GM23338 (cell line): ENCODE data around the gene JUP. TPM values are rescaled to one million over a fixed set of nuclear protein-coding genes. Genes with fewer than 3 reads are reported as not detected.

Source experiments
- ATAC-seq: fragments of 200-7000 bp; cut with Tn5 transposase; 3 replicates; pipeline ENCODE4 v1.9.1; 2020
- DNase-seq: peaks from one replicate; pipeline ENCODE4 v3.0.0-alpha.2; 2015; ENCODE audit warnings: low spot score
- H2AFZ ChIP-seq: fragments of 200-600 bp; sonication (generic); 2 replicates; pipeline ENCODE4 v1.8.0; 2016; ENCODE audit warnings: antibody characterized with exemption, mild to moderate bottlenecking, moderate library complexity
- H3F3A ChIP-seq: fragments of 200-600 bp; sonication (generic); replicated peaks from 2 replicates; pipeline ENCODE4 v1.8.0; 2017; ENCODE audit warnings: antibody characterized with exemption, mixed run types, low read depth
- H3K27ac ChIP-seq: fragments of 200-600 bp; sonication (generic); 2 replicates; pipeline ENCODE4 v1.6.1; 2016; ENCODE audit warnings: low read depth
- H3K27me3 ChIP-seq: fragments of 200-600 bp; sonication (generic); 2 replicates; pipeline ENCODE4 v1.8.0; 2016; ENCODE audit warnings: mild to moderate bottlenecking, mixed run types, moderate library complexity; ENCODE audit not compliant: insufficient read depth
- H3K36me3 ChIP-seq: fragments of 200-600 bp; sonication (generic); 2 replicates; pipeline ENCODE4 v1.8.0; 2016; ENCODE audit warnings: mild to moderate bottlenecking; ENCODE audit not compliant: insufficient read depth
- H3K4me1 ChIP-seq: fragments of 200-600 bp; sonication (generic); 2 replicates; pipeline ENCODE4 v1.8.0; 2016; ENCODE audit warnings: mild to moderate bottlenecking, moderate library complexity; ENCODE audit not compliant: insufficient read depth
- H3K4me2 ChIP-seq: fragments of 200-600 bp; sonication (generic); 2 replicates; pipeline ENCODE4 v1.7.1; 2017; ENCODE audit warnings: mixed run types
- H3K4me3 ChIP-seq: fragments of 200-600 bp; sonication (generic); 2 replicates; pipeline ENCODE4 v1.6.1; 2016; ENCODE audit warnings: mixed run types
- H3K79me2 ChIP-seq: fragments of 200-600 bp; sonication (generic); replicated peaks from 2 replicates; pipeline ENCODE4 v1.8.0; 2017; ENCODE audit warnings: mild to moderate bottlenecking; ENCODE audit not compliant: insufficient read depth
- H3K9me2 ChIP-seq: fragments of 200-600 bp; sonication (generic); 2 replicates; pipeline ENCODE4 v1.8.0; 2017; ENCODE audit not compliant: insufficient read depth
- H4K20me1 ChIP-seq: fragments of 200-600 bp; sonication (generic); replicated peaks from 2 replicates; pipeline ENCODE4 v1.8.0; 2017; ENCODE audit warnings: mild to moderate bottlenecking; ENCODE audit not compliant: insufficient read depth
- H3K27ac Mint-ChIP-seq: 2 replicates; pipeline ENCODE4 v1.8.0; 2020; ENCODE audit warnings: inconsistent platforms, mild to moderate bottlenecking, moderate library complexity, mixed read lengths
- H3K27me3 Mint-ChIP-seq: 3 replicates; pipeline ENCODE4 v1.8.0; 2022; ENCODE audit warnings: low read depth, mild to moderate bottlenecking, moderate library complexity, mixed read lengths, inconsistent platforms; ENCODE audit not compliant: insufficient read depth, poor library complexity
- H3K36me3 Mint-ChIP-seq: 3 replicates; pipeline ENCODE4 v1.8.0; 2021; ENCODE audit warnings: low read depth, mild to moderate bottlenecking, inconsistent platforms, moderate library complexity, mixed read lengths
- H3K4me1 Mint-ChIP-seq: 3 replicates; pipeline ENCODE4 v1.8.0; 2020; ENCODE audit warnings: mild to moderate bottlenecking, inconsistent platforms, mixed read lengths
- H3K4me3 Mint-ChIP-seq: 3 replicates; pipeline ENCODE4 v1.8.0; 2021; ENCODE audit warnings: moderate library complexity, mild to moderate bottlenecking, inconsistent platforms, mixed read lengths
- H3K9me3 Mint-ChIP-seq: 3 replicates; pipeline ENCODE4 v1.8.0; 2020; ENCODE audit warnings: moderate library complexity, mild to moderate bottlenecking, inconsistent platforms, mixed read lengths
- CREB1 ChIP-seq: fragments of 250-450 bp; sonication (Bioruptor Pico); IDR thresholded peaks from 2 replicates; pipeline ENCODE4 v1.5.0; 2020; ENCODE audit warnings: low read depth, mild to moderate bottlenecking, moderate library complexity
- CTCF ChIP-seq, 2 experiments: fragments of 200-600 bp in 1 of 2; sonication (generic) in 1 of 2; conservative IDR thresholded peaks; 2 replicates each; pipeline versions ENCODE4 v1.5.1 to v1.6.1; 2016 to 2017; ENCODE audit warnings: antibody characterized with exemption in 2 of 2, low read depth in 2 of 2, mild to moderate bottlenecking in 2 of 2, moderate library complexity in 1 of 2
- EZH2 ChIP-seq: fragments of 200-600 bp; sonication (generic); IDR thresholded peaks from one replicate; pipeline ENCODE4 v1.8.0; 2017; ENCODE audit warnings: antibody characterized with exemption, mild to moderate bottlenecking, low read depth; ENCODE audit not compliant: unreplicated experiment
- EZH2phosphoT487 ChIP-seq: fragments of 200-600 bp; sonication (generic); IDR thresholded peaks from one replicate; pipeline ENCODE4 v1.8.1; 2018; ENCODE audit warnings: antibody characterized with exemption; ENCODE audit not compliant: unreplicated experiment
- JUNB ChIP-seq: IDR thresholded peaks from one replicate; pipeline ENCODE4 v1.6.1; 2016; ENCODE audit warnings: antibody characterized with exemption; ENCODE audit not compliant: unreplicated experiment
- NANOG ChIP-seq: IDR thresholded peaks from 2 replicates; pipeline ENCODE4 v1.6.1; 2016; ENCODE audit warnings: antibody characterized with exemption, borderline replicate concordance
- POLR2AphosphoS5 ChIP-seq: IDR thresholded peaks from 2 replicates; pipeline ENCODE4 v1.6.1; 2016; ENCODE audit warnings: antibody characterized with exemption, low read depth
- REST ChIP-seq: IDR thresholded peaks from one replicate; pipeline ENCODE4 v1.6.1; 2018; ENCODE audit warnings: antibody characterized with exemption; ENCODE audit not compliant: unreplicated experiment
- STAT1 ChIP-seq: IDR thresholded peaks from one replicate; pipeline ENCODE4 v1.6.1; 2016; ENCODE audit warnings: antibody characterized with exemption; ENCODE audit not compliant: unreplicated experiment
- ZNF114 ChIP-seq: fragments of 250-450 bp; sonication (Bioruptor Pico); IDR thresholded peaks from 2 replicates; pipeline ENCODE4 v1.5.0; 2020; ENCODE audit warnings: mild to moderate bottlenecking, moderate library complexity
- ZNF331 ChIP-seq: fragments of 250-450 bp; sonication (Bioruptor Pico); IDR thresholded peaks from 2 replicates; pipeline ENCODE4 v1.5.0; 2020; ENCODE audit warnings: low read depth, mild to moderate bottlenecking, moderate library complexity
- polyA plus RNA-seq: library from polyadenylated mRNA; unstranded; fragments of >200 nt; fragmentation: Nextera tagmentation; extraction: Ambion mirVana; gene quantifications from 2 replicates; pipeline ENCODE4 v1.2.1, GENCODE V29; 2016
- total RNA-seq: library from RNA; depleted of rRNA; stranded (reverse); fragments of >200 nt; shearing (Covaris generic); gene quantifications from 2 replicates; pipeline ENCODE4 v1.2.3, GENCODE V29; 2014
- TF ChIP-seq, protein P1 (sequence below): fragments of 250-450 bp; sonication (Bioruptor Pico); IDR thresholded peaks from 2 replicates; pipeline ENCODE4 v1.5.0; 2020; ENCODE audit warnings: mild to moderate bottlenecking, moderate library complexity
- TF ChIP-seq, protein P2 (sequence below): IDR thresholded peaks from 2 replicates; pipeline ENCODE4 v1.6.1; 2016; ENCODE audit warnings: antibody characterized with exemption

JUP gene
- total and polyA plus RNA-seq, 2 experiments from 2014 or later: 45.5 to 177 TPM

GRCh38 chr17:41730479-41730878 is 56.0 kb downstream of the JUP start:
- no peak overlapping the region for H3K4me2 ChIP-seq
- H3K9me3 Mint-ChIP-seq: no peaks in the 10 kb centered on the region
- no peak for DNase-seq
- no peaks in the 10 kb centered on the region; the same call in 2 of the 3 replicates for H3K36me3 Mint-ChIP-seq
- TF ChIP-seq, protein P1, sequence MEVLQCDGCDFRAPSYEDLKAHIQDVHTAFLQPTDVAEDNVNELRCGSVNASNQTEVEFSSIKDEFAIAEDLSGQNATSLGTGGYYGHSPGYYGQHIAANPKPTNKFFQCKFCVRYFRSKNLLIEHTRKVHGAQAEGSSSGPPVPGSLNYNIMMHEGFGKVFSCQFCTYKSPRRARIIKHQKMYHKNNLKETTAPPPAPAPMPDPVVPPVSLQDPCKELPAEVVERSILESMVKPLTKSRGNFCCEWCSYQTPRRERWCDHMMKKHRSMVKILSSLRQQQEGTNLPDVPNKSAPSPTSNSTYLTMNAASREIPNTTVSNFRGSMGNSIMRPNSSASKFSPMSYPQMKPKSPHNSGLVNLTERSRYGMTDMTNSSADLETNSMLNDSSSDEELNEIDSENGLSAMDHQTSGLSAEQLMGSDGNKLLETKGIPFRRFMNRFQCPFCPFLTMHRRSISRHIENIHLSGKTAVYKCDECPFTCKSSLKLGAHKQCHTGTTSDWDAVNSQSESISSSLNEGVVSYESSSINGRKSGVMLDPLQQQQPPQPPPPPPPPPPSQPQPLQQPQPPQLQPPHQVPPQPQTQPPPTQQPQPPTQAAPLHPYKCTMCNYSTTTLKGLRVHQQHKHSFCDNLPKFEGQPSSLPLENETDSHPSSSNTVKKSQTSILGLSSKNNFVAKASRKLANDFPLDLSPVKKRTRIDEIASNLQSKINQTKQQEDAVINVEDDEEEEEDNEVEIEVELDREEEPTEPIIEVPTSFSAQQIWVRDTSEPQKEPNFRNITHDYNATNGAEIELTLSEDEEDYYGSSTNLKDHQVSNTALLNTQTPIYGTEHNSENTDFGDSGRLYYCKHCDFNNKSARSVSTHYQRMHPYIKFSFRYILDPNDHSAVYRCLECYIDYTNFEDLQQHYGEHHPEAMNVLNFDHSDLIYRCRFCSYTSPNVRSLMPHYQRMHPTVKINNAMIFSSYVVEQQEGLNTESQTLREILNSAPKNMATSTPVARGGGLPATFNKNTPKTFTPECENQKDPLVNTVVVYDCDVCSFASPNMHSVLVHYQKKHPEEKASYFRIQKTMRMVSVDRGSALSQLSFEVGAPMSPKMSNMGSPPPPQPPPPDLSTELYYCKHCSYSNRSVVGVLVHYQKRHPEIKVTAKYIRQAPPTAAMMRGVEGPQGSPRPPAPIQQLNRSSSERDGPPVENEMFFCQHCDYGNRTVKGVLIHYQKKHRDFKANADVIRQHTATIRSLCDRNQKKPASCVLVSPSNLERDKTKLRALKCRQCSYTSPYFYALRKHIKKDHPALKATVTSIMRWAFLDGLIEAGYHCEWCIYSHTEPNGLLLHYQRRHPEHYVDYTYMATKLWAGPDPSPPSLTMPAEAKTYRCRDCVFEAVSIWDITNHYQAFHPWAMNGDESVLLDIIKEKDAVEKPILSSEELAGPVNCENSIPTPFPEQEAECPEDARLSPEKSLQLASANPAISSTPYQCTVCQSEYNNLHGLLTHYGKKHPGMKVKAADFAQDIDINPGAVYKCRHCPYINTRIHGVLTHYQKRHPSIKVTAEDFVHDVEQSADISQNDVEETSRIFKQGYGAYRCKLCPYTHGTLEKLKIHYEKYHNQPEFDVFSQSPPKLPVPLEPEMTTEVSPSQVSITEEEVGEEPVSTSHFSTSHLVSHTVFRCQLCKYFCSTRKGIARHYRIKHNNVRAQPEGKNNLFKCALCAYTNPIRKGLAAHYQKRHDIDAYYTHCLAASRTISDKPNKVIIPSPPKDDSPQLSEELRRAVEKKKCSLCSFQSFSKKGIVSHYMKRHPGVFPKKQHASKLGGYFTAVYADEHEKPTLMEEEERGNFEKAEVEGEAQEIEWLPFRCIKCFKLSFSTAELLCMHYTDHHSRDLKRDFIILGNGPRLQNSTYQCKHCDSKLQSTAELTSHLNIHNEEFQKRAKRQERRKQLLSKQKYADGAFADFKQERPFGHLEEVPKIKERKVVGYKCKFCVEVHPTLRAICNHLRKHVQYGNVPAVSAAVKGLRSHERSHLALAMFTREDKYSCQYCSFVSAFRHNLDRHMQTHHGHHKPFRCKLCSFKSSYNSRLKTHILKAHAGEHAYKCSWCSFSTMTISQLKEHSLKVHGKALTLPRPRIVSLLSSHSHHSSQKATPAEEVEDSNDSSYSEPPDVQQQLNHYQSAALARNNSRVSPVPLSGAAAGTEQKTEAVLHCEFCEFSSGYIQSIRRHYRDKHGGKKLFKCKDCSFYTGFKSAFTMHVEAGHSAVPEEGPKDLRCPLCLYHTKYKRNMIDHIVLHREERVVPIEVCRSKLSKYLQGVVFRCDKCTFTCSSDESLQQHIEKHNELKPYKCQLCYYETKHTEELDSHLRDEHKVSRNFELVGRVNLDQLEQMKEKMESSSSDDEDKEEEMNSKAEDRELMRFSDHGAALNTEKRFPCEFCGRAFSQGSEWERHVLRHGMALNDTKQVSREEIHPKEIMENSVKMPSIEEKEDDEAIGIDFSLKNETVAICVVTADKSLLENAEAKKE: no peak
- no peak for TF ChIP-seq ZNF331 (CRISPR knock-in tag)
- no peak for TF ChIP-seq CTCF (conservative IDR thresholded peaks at IDR 0.05; ENCODE audit: low read depth in 2 of 2)
- no peak for TF ChIP-seq CREB1 (CRISPR knock-in tag)
- no peak for TF ChIP-seq ZNF114 (CRISPR knock-in tag)
- no peak for TF ChIP-seq NANOG
- TF ChIP-seq REST: no peak
- TF ChIP-seq, protein P2, sequence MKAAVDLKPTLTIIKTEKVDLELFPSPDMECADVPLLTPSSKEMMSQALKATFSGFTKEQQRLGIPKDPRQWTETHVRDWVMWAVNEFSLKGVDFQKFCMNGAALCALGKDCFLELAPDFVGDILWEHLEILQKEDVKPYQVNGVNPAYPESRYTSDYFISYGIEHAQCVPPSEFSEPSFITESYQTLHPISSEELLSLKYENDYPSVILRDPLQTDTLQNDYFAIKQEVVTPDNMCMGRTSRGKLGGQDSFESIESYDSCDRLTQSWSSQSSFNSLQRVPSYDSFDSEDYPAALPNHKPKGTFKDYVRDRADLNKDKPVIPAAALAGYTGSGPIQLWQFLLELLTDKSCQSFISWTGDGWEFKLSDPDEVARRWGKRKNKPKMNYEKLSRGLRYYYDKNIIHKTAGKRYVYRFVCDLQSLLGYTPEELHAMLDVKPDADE: no peak
- no peak for TF ChIP-seq EZH2phosphoT487
- TF ChIP-seq POLR2AphosphoS5: no peak
- TF ChIP-seq EZH2: no peak
- TF ChIP-seq STAT1: no peak
- no peak for TF ChIP-seq JUNB
- H3K79me2 ChIP-seq: no peaks in the 10 kb centered on the region
- no peaks in the 10 kb centered on the region for H3F3A ChIP-seq
- H3K4me3 ChIP-seq: no peak overlapping the region
- peaks cover 44% of the 10 kb centered on the region for H3K27me3 ChIP-seq
- H3K27ac Mint-ChIP-seq: no peak overlapping the region
- H4K20me1 ChIP-seq: no peaks in the 10 kb centered on the region
- no peaks in the 10 kb centered on the region for H3K36me3 ChIP-seq
- H3K9me2 ChIP-seq: no peaks in the 10 kb centered on the region
- peaks cover 11% of the 10 kb centered on the region for H3K4me1 Mint-ChIP-seq
- peaks cover 4% of the 10 kb centered on the region; the same call in 1 of the 2 replicates for H3K4me1 ChIP-seq
- no peak overlapping the region for H3K4me3 Mint-ChIP-seq
- H3K27me3 Mint-ChIP-seq: peaks cover 49% of the 10 kb centered on the region
- no peak overlapping the region for H3K27ac ChIP-seq
- H2AFZ ChIP-seq: no peak overlapping the region
- ATAC-seq: no peak
